Vagina (tissue), 2 donors: ENCODE results near the gene CD160. TPM values are rescaled to one million over a fixed set of nuclear protein-coding genes. Genes with fewer than 3 reads are reported as not detected.

ENCODE experiments used
- DNase-seq, 2 donors: peaks; one replicate each; pipeline ENCODE4 v3.0.0-alpha.2; 2017; ENCODE audit errors: extremely low spot score in 2 of 2
- H3K27ac ChIP-seq: fragments of 200-600 bp; sonication (generic); one replicate; pipeline ENCODE4 v1.5.1; 2019
- H3K27me3 ChIP-seq: fragments of 200-600 bp; sonication (generic); one replicate; pipeline ENCODE4 v1.5.1; 2019
- H3K36me3 ChIP-seq, 2 donors: fragments of 200-600 bp; sonication (generic); one replicate each; pipeline ENCODE4 v1.5.1; 2017 to 2019
- H3K4me1 ChIP-seq: fragments of 200-600 bp; sonication (generic); one replicate; pipeline ENCODE4 v1.5.1; 2019
- H3K4me3 ChIP-seq, 2 donors: fragments of 200-600 bp; sonication (generic); 1 replicate in 1 of 2; 2 replicates in 1 of 2; pipeline ENCODE4 v1.5.1; 2016 to 2019
- H3K9me3 ChIP-seq: fragments of 200-600 bp; sonication (generic); one replicate; pipeline ENCODE4 v1.5.1; 2019
- POLR2A ChIP-seq, 2 donors: fragments of 450-650 bp; IDR thresholded peaks; one replicate each; pipeline ENCODE4 v1.6.1; 2017; ENCODE audit warnings: antibody characterized with exemption in 2 of 2, mild to moderate bottlenecking in 2 of 2, moderate library complexity in 2 of 2
- POLR2AphosphoS5 ChIP-seq, 2 donors: sonication (generic); formaldehyde crosslinking; IDR thresholded peaks; one replicate each; pipeline ENCODE4 v1.9.0; 2017; ENCODE audit warnings: antibody characterized with exemption in 2 of 2, mild to moderate bottlenecking in 2 of 2, low read depth in 1 of 2; ENCODE audit not compliant: insufficient read depth in 1 of 2
- intact Hi-C: fragments of 100-400 bp; cut with DNase I; formaldehyde crosslinking; loops from one replicate; pipeline ENCODE4 v1.15.1; 2023
- total RNA-seq: library from RNA; depleted of rRNA; stranded (reverse); fragments of >200 nt; gene quantifications from one replicate; pipeline ENCODE4 v1.2.3, GENCODE V29; 2016
- TF ChIP-seq, protein P1 (sequence below), 3 experiments: fragments of 450-650 bp in 2 of 3; fragments of 200-600 bp in 1 of 3; sonication (generic) in 1 of 3; IDR thresholded peaks; one replicate each; pipeline ENCODE4 v1.5.1; 2017 to 2019; ENCODE audit warnings: antibody characterized with exemption in 3 of 3, mild to moderate bottlenecking in 2 of 3, moderate library complexity in 2 of 3

CD160 gene
- total RNA-seq, 1 donor from 2014 or later = 0.49 TPM

DNA sequence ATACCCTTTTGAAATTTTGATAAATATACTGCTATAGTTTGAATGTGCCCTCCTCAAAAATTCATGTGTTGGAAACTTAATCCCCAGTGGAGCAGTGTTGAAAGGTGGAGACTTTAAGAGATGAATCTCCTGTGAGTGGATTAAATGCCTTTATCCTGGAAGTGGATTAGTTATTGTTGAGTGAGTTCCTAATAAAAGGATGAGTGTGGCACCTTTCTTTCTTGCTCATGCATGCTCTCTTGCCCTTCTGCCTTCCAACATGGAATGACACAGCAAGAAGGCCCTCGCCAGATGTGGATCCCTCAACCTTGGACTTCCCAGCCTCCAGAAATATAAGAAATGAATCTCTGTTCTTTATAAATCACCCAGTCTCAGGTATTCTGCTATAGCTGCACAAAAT, 51.8 kb downstream of the CD160 start:
- no peaks in the 10 kb centered on the region for H3K4me1 ChIP-seq
- no peak overlapping the region for H3K4me3 ChIP-seq
- TF ChIP-seq, protein P1, sequence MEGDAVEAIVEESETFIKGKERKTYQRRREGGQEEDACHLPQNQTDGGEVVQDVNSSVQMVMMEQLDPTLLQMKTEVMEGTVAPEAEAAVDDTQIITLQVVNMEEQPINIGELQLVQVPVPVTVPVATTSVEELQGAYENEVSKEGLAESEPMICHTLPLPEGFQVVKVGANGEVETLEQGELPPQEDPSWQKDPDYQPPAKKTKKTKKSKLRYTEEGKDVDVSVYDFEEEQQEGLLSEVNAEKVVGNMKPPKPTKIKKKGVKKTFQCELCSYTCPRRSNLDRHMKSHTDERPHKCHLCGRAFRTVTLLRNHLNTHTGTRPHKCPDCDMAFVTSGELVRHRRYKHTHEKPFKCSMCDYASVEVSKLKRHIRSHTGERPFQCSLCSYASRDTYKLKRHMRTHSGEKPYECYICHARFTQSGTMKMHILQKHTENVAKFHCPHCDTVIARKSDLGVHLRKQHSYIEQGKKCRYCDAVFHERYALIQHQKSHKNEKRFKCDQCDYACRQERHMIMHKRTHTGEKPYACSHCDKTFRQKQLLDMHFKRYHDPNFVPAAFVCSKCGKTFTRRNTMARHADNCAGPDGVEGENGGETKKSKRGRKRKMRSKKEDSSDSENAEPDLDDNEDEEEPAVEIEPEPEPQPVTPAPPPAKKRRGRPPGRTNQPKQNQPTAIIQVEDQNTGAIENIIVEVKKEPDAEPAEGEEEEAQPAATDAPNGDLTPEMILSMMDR (IDR thresholded peaks at IDR 0.05) = no peak
- TF ChIP-seq POLR2A (IDR thresholded peaks at IDR 0.05) (no peak), POLR2AphosphoS5 (IDR thresholded peaks at IDR 0.05; ENCODE audit: insufficient read depth in 1 of 2, low read depth in 1 of 2) (no peak)
- intact Hi-C loops = no loop called here
- DNase-seq = no peak
- H3K36me3 ChIP-seq = peaks cover 0 to 8% of the 10 kb centered on the region in 2 donors
- no peaks in the 10 kb centered on the region for H3K9me3 ChIP-seq
- no peak overlapping the region for H3K27ac ChIP-seq
- no peaks in the 10 kb centered on the region for H3K27me3 ChIP-seq

DNA sequence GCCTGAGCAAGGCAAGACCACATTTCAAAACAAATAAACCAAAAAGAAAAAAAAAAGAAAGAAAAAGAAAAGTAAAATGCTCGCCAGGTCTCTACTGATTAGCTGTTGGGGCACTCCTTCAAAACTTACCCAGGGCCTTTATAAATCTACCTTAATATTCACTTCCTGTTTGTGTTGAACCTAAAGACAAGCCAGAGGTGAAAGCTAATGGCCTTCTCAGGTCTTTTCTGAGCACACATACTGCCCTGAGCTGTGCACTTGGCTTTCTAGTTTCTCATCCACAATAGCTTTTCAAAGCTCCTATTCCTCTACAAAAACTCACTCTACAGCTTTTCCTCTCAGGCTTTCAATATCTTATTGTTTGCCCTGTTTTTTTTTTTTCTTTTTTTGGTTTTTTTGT, 54.1 kb downstream of the CD160 start:
- intact Hi-C loops = no loop called here
- no peak overlapping the region for H3K27ac ChIP-seq
- DNase-seq = no peak

DNA sequence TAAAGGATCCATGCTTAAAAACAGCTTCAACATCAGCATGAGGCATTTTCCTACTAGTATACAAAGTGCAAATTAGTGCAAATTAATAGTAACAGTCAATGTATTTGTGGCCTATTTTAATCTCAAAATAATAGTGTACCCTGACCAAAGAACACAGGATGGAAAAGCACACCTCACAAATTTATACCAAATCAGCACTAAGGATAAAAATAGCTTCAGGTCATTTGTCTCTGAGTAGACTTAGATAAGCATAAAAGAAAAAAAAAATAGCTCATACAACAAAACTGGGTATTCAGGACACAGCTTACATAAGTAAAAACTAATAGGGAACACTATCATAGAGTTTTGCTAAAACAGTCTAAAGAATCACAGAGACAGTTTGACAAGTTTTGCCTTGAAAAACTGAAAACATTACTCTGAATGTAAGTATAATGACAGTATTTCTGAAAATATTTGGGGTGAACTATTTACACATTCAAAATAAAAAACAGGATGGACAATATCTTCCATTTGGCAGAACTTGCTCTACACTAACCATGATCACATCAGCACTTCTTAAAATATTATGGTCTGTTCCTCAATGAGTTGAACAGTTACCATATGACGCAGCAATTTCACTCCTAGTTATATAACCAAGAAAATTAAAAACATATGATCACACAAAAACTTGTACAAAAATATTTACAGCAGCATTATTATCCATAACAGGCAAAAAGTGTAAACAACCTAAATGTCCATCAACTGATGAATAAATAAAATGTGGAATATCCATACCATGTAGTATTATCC, 58.3 kb downstream of the CD160 start:
- H3K9me3 ChIP-seq = no peaks in the 10 kb centered on the region
- intact Hi-C loops = no loop called here
- H3K36me3 ChIP-seq = no peaks in the 10 kb centered on the region
- no peaks in the 10 kb centered on the region for H3K27me3 ChIP-seq
- no peak for DNase-seq
- peak overlapping the region; percentile 37 for H3K27ac ChIP-seq
- TF ChIP-seq POLR2A (IDR thresholded peaks at IDR 0.05) (no peak), POLR2AphosphoS5 (IDR thresholded peaks at IDR 0.05; ENCODE audit: insufficient read depth in 1 of 2, low read depth in 1 of 2) (no peak)
- TF ChIP-seq, protein P1 (IDR thresholded peaks at IDR 0.05) = no peak
- peaks cover 16% of the 10 kb centered on the region for H3K4me1 ChIP-seq
- no peak overlapping the region for H3K4me3 ChIP-seq

More for the DNA sequence above, 54.1 kb downstream of the CD160 start:
- Histone ChIP-seq H3K36me3 (peaks cover 0 to 8% of the 10 kb centered on the region in 2 donors), H3K9me3 (no peaks in the 10 kb centered on the region), H3K4me1 (peaks cover 8% of the 10 kb centered on the region), H3K4me3 (no peak overlapping the region), H3K27me3 (no peaks in the 10 kb centered on the region)
- TF ChIP-seq POLR2AphosphoS5 (IDR thresholded peaks at IDR 0.05; ENCODE audit: insufficient read depth in 1 of 2, low read depth in 1 of 2) (no peak), POLR2A (IDR thresholded peaks at IDR 0.05) (no peak)

DNA sequence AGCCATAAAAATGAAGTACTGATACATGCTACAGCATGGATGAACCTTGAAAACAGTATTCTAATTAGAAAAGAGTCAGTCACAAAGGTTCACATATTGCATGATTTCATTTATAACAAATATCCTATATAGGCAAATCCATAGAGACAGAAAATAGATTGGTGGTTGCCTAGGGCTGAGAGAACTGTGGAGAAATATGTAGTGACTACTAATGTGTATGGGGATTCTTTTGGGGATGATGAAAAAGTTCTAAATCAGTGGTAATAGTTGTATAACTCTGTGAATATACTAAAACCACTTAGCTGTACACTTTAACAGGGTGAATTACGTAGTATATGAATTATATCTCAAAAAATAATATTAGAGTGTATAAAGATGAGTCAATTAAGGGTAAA, 58.8 kb downstream of the CD160 start:
- no peak overlapping the region for H3K27ac ChIP-seq
- H3K9me3 ChIP-seq = no peaks in the 10 kb centered on the region
- peaks cover 19% of the 10 kb centered on the region for H3K4me1 ChIP-seq
- TF ChIP-seq POLR2A (IDR thresholded peaks at IDR 0.05) (no peak), POLR2AphosphoS5 (IDR thresholded peaks at IDR 0.05; ENCODE audit: insufficient read depth in 1 of 2, low read depth in 1 of 2) (no peak)
- TF ChIP-seq, protein P1 (IDR thresholded peaks at IDR 0.05) = no peak
- H3K27me3 ChIP-seq = no peaks in the 10 kb centered on the region
- no peak for DNase-seq
- no peaks in the 10 kb centered on the region for H3K36me3 ChIP-seq
- intact Hi-C loops = no loop called here
- no peak overlapping the region for H3K4me3 ChIP-seq

DNA sequence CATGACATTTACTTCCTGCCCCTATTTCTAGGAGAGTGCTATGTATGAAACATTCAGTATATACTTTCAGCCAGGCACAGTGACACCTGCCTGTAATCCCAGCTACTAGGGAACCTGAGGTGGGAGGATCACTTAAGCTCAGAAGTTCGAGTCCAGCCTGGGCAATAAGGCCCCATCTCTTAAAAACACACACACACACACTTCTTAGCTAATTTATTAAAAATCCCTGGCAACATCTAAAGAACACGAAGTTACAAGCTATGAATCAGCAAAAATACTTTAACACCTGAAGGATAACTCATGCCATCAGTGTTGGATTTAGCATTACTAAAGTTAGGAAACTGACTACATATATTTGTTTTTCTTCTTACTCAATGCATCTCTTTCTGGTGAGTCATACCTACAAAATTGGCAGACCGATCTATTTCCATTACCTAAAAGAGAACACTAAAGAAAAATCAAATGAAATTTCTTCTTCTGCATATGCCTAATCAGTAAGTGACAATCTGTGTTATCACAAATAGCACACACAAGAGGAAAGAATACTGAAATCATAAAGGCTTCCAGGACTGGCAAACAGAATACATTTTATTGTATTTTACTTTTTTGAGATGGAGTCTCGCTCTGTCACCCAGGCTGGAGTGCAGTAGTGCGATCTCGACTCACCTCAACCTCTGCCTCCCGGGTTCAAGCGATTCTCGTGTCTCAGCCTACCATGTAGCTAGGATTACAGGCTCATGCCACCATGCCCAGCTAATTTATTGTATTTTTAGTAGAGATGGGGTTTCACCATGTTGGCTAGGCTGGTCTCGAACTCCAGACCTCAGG, 63.2 kb downstream of the CD160 start:
- peak overlapping the region; percentile 53 for H3K27ac ChIP-seq
- no peaks in the 10 kb centered on the region for H3K27me3 ChIP-seq
- H3K36me3 ChIP-seq = no peaks in the 10 kb centered on the region
- DNase-seq = no peak
- TF ChIP-seq POLR2AphosphoS5 (IDR thresholded peaks at IDR 0.05; ENCODE audit: insufficient read depth in 1 of 2, low read depth in 1 of 2) (peak in 1 of 2 donors; percentile 75), POLR2A (IDR thresholded peaks at IDR 0.05) (no peak)
- peaks cover 15% of the 10 kb centered on the region for H3K4me1 ChIP-seq
- H3K4me3 ChIP-seq = no peak overlapping the region
- intact Hi-C loops = no loop called here
- H3K9me3 ChIP-seq = no peaks in the 10 kb centered on the region
